ENCODE data around the gene WNT7B. TPM values are rescaled to one million over a fixed set of nuclear protein-coding genes. Genes with fewer than 3 reads are reported as not detected.

Gene WNT7B
- total and polyA plus RNA-seq, 7 donors = not detected

- Histone ChIP-seq H3K4me3 (no peak overlapping the region), H3K27ac (no peak overlapping the region), H3K36me3 (no peaks in the 10 kb centered on the region), H3K27me3 (no peaks in the 10 kb centered on the region), H3K9me3 (no peaks in the 10 kb centered on the region), H3K4me1 (peaks cover 0 to 25% (median 20%) of the 10 kb centered on the region in 4 donors)
- intact Hi-C loops (cut with DNase I) = no loop called here
- DNase-seq = no peak
- TF ChIP-seq EP300 (IDR thresholded peaks at IDR 0.05) = no peak
- TF ChIP-seq POLR2A (IDR thresholded peaks at IDR 0.05) = no peak
- no peak for TF ChIP-seq CTCF (IDR thresholded peaks at IDR 0.05)
- TF ChIP-seq POLR2AphosphoS5 (IDR thresholded peaks at IDR 0.05) = no peak
- 92 to 95% methylated on average over 2 of the region's 2 CpGs for WGBS, 2 donors
Observed at GRCh38 chr22:46017166-46017565, 40.2 kb upstream of the WNT7B start.

- Histone ChIP-seq H3K4me3 (peak overlapping the region; percentile 48 to 74 (median 59)), H3K36me3 (no peaks in the 10 kb centered on the region), H3K27ac (peak overlapping the region; percentile 87 to 99 (median 96)), H3K27me3 (no peaks in the 10 kb centered on the region), H3K4me1 (peaks cover 0 to 31% (median 22%) of the 10 kb centered on the region in 4 donors), H3K9me3 (no peaks in the 10 kb centered on the region)
- TF ChIP-seq POLR2A (IDR thresholded peaks at IDR 0.05) (peak; percentile 59 to 71), EP300 (IDR thresholded peaks at IDR 0.05) (peak in 2 of 4 donors; percentile 2 to 46), POLR2AphosphoS5 (IDR thresholded peaks at IDR 0.05) (peak; percentile 76 to 90 (median 86)), CTCF (IDR thresholded peaks at IDR 0.05) (peak; percentile 45 to 74 (median 68))
- WGBS, 2 donors = 1% methylated on average over 56 of the region's 56 CpGs
- DNase-seq = peak; percentile 98
- intact Hi-C loops (cut with DNase I) = loop anchor here (5.0 kb wide), 1 partner anchor 79 kb away; no protein-coding TSS in a partner anchor
Observed at GRCh38 chr22:46013460-46014416, 36.8 kb upstream of the WNT7B start.

- H3K4me1 ChIP-seq = peaks cover 0 to 37% (median 28%) of the 10 kb centered on the region in 4 donors
- intact Hi-C loops (cut with DNase I) = loop anchor here (5.0 kb wide), 1 partner anchor 79 kb away; no protein-coding TSS in a partner anchor
- peak overlapping the region; percentile 87 to 99 (median 96) for H3K27ac ChIP-seq
- no peaks in the 10 kb centered on the region for H3K9me3 ChIP-seq
- DNase-seq = no peak
- no peak for TF ChIP-seq POLR2AphosphoS5 (IDR thresholded peaks at IDR 0.05)
- TF ChIP-seq EP300 (IDR thresholded peaks at IDR 0.05) = no peak
- TF ChIP-seq CTCF (IDR thresholded peaks at IDR 0.05) = no peak
- TF ChIP-seq POLR2A (IDR thresholded peaks at IDR 0.05) = no peak
- peak overlapping the region in 3 of 4 donors; percentile 57 to 74 (median 61) for H3K4me3 ChIP-seq
- WGBS, 2 donors = 26 to 52% methylated on average over 11 of the region's 11 CpGs
- H3K27me3 ChIP-seq = no peaks in the 10 kb centered on the region
- H3K36me3 ChIP-seq = no peaks in the 10 kb centered on the region
Observed at GRCh38 chr22:46012881-46013281, 35.9 kb upstream of the WNT7B start.

GRCh38 chr22:46012182-46012880 lies 35.4 kb upstream of the WNT7B start:
- intact Hi-C loops (cut with DNase I) = loop anchor here (5.0 kb wide), 1 partner anchor 80 kb away; no protein-coding TSS in a partner anchor
- H3K9me3 ChIP-seq = no peaks in the 10 kb centered on the region
- no peaks in the 10 kb centered on the region for H3K27me3 ChIP-seq
- peaks cover 0 to 42% (median 34%) of the 10 kb centered on the region in 4 donors for H3K4me1 ChIP-seq
- 94 to 95% methylated on average over 13 of the region's 13 CpGs for WGBS, 2 donors
- no peak overlapping the region for H3K4me3 ChIP-seq
- peak overlapping the region; percentile 87 to 99 (median 96) for H3K27ac ChIP-seq
- TF ChIP-seq POLR2A (IDR thresholded peaks at IDR 0.05) (no peak), CTCF (IDR thresholded peaks at IDR 0.05) (no peak), EP300 (IDR thresholded peaks at IDR 0.05) (no peak), POLR2AphosphoS5 (IDR thresholded peaks at IDR 0.05) (no peak)
- peak; percentile 74 for DNase-seq
- H3K36me3 ChIP-seq = no peaks in the 10 kb centered on the region
